ENCODE measurements around the gene MRPL38. TPM values are rescaled to one million over a fixed set of nuclear protein-coding genes. Genes with fewer than 3 reads are reported as not detected.

The MRPL38 gene
- total RNA-seq: 85.5 TPM
- long read RNA-seq, transcript MRPL38-201 (9 exons, 1,888 nt): major isoform, 91 of 115 reads
- long read RNA-seq, partial matches to known transcripts: 3 of 115 reads
- long read RNA-seq, other reads (novel, unspliced or antisense): 21 of 115 reads

- ATAC-seq: peak; percentile 95
- Histone ChIP-seq H3K9me3 (no peaks in the 10 kb centered on the region), H3K4me3 (peak within 1 kb of the TSS; percentile 94), H3K36me3 (peaks cover 30% of the 10 kb centered on the region), H3K27ac (peak within 1 kb of the TSS; percentile 94), H3K4me1 (peaks cover 18% of the 10 kb centered on the region), H3K27me3 (no peaks in the 10 kb centered on the region)
- peak; percentile 98 for DNase-seq
- intact Hi-C loops (cut with DNase I): loop anchor here (5.0 kb wide), 1 partner anchor 102 kb away; no protein-coding TSS in a partner anchor
- TF ChIP-seq CTCF (IDR thresholded peaks at IDR 0.05): peak; percentile 97
These were observed at the start of gene MRPL38 for GRCh38 chr17:75904749-75905521. Gene MRPL38 (minus strand): TSS chr17:75904884. CDS start chr17:75904875, 9 bp downstream.

GRCh38 chr17:75950855-75951554 is 46.3 kb upstream of the MRPL38 start:
- Histone ChIP-seq H3K27ac (no peak overlapping the region), H3K36me3 (peaks cover 96% of the 10 kb centered on the region), H3K27me3 (no peaks in the 10 kb centered on the region), H3K4me1 (no peaks in the 10 kb centered on the region), H3K4me3 (no peak overlapping the region), H3K9me3 (no peaks in the 10 kb centered on the region)
- TF ChIP-seq CTCF (IDR thresholded peaks at IDR 0.05): no peak
- DNase-seq (no peak), ATAC-seq (no peak)
- intact Hi-C loops (cut with DNase I): no loop called here

GRCh38 chr17:75950421-75950820 is 45.7 kb upstream of the MRPL38 start:
- peaks cover 96% of the 10 kb centered on the region for H3K36me3 ChIP-seq

GRCh38 chr17:75945211-75945610 is 40.5 kb upstream of the MRPL38 start:
- DNase-seq (no peak), ATAC-seq (no peak)
- H3K4me1 ChIP-seq: peaks cover 2% of the 10 kb centered on the region
- no peak overlapping the region for H3K27ac ChIP-seq
- no peaks in the 10 kb centered on the region for H3K9me3 ChIP-seq
- TF ChIP-seq CTCF (IDR thresholded peaks at IDR 0.05): no peak
- H3K4me3 ChIP-seq: no peak overlapping the region
- intact Hi-C loops (cut with DNase I): no loop called here
- peaks cover 57% of the 10 kb centered on the region for H3K36me3 ChIP-seq
- no peaks in the 10 kb centered on the region for H3K27me3 ChIP-seq

More at GRCh38 chr17:75950421-75950820, 45.7 kb upstream of the MRPL38 start:
- no peak for ATAC-seq
- Histone ChIP-seq H3K4me3 (no peak overlapping the region), H3K9me3 (no peaks in the 10 kb centered on the region), H3K4me1 (no peaks in the 10 kb centered on the region), H3K27me3 (no peaks in the 10 kb centered on the region), H3K27ac (no peak overlapping the region)
- no peak for DNase-seq
- intact Hi-C loops (cut with DNase I): no loop called here
- no peak for TF ChIP-seq CTCF (IDR thresholded peaks at IDR 0.05)

GRCh38 chr17:75943491-75943890 is 38.8 kb upstream of the MRPL38 start:
- Histone ChIP-seq H3K9me3 (no peaks in the 10 kb centered on the region), H3K4me3 (no peak overlapping the region), H3K36me3 (peaks cover 40% of the 10 kb centered on the region), H3K27me3 (no peaks in the 10 kb centered on the region), H3K27ac (no peak overlapping the region), H3K4me1 (peaks cover 4% of the 10 kb centered on the region)
- no peak for TF ChIP-seq CTCF (IDR thresholded peaks at IDR 0.05)
- DNase-seq (no peak), ATAC-seq (no peak)
- intact Hi-C loops (cut with DNase I): no loop called here
